WTC11 (cell line): ENCODE measurements around the gene DRD4.

Experiments used
- ATF1 ChIP-seq: sonication (generic); formaldehyde crosslinking; IDR thresholded peaks from 2 replicates; pipeline ENCODE4 v1.8.1; 2023; ENCODE audit warnings: mild to moderate bottlenecking, moderate library complexity, missing genetic modification reagents
- CBFB ChIP-seq: sonication (generic); formaldehyde crosslinking; IDR thresholded peaks from 2 replicates; pipeline ENCODE4 v1.8.1; 2022; ENCODE audit warnings: mild to moderate bottlenecking, low read depth, missing genetic modification reagents
- FOXJ3 ChIP-seq: sonication (generic); formaldehyde crosslinking; IDR thresholded peaks from 2 replicates; pipeline ENCODE4 v1.9.0; 2021; ENCODE audit warnings: missing genetic modification reagents, mild to moderate bottlenecking, borderline replicate concordance
- JUN ChIP-seq: sonication (generic); formaldehyde crosslinking; IDR thresholded peaks from 2 replicates; pipeline ENCODE4 v1.8.0; 2023; ENCODE audit warnings: mild to moderate bottlenecking, missing genetic modification reagents
- TF ChIP-seq, protein P1 (sequence below): sonication (generic); formaldehyde crosslinking; IDR thresholded peaks from 2 replicates; pipeline ENCODE4 v1.8.1; 2023; ENCODE audit warnings: mild to moderate bottlenecking, missing genetic modification reagents, moderate library complexity
- TF ChIP-seq, protein P2 (sequence below): fragments of 200-600 bp; IDR thresholded peaks from 2 replicates; pipeline ENCODE4 v1.8.0; 2022; ENCODE audit warnings: antibody characterized with exemption
- TF ChIP-seq, protein P3 (sequence below): sonication (generic); formaldehyde crosslinking; IDR thresholded peaks from 2 replicates; pipeline ENCODE4 v1.8.1; 2023; ENCODE audit warnings: mild to moderate bottlenecking, missing genetic modification reagents
- TF ChIP-seq, protein P4 (sequence below): sonication (generic); formaldehyde crosslinking; IDR thresholded peaks from 2 replicates; pipeline ENCODE4 v1.8.0; 2022; ENCODE audit warnings: missing genetic modification reagents
- TF ChIP-seq, protein P5 (sequence below): fragments of 250-450 bp; sonication (Bioruptor Pico); IDR thresholded peaks from 2 replicates; pipeline ENCODE4 v1.9.0; 2021; ENCODE audit warnings: mild to moderate bottlenecking
- TF ChIP-seq, protein P6 (sequence below): sonication (generic); formaldehyde crosslinking; IDR thresholded peaks from 2 replicates; pipeline ENCODE4 v1.8.0; 2022; ENCODE audit warnings: mild to moderate bottlenecking, missing genetic modification reagents

DNA sequence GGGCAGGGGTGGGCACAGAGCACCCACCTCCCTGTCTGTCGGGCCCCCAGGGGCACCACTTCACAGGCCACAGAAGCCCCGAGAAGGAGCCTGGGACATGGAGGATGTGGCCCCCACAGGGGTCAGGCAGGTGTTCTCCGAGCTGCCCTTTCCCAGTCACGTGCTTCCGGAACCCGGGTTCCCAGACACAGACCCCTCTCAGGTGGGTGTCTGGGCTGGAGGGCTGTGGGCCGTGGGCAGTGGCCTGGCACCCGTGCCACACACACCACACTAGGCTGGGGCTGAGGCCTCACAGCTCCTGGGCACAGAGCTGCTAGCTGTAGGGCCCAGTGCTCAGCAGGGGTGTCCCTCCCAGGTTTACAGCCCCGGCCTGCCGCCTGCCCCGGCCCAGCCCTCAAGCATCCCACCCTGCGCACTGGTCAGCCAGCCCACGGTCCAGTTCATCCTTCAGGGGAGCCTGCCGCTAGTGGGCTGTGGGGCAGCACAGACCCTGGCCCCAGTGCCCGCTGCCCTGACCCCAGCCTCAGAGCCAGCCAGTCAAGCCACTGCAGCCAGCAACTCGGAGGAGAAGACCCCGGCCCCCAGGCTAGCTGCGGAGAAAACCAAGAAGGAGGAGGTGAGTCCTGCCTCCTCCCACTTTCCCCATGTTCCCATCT, 26.8 kb upstream of the DRD4 start:
- TF ChIP-seq, protein P1, sequence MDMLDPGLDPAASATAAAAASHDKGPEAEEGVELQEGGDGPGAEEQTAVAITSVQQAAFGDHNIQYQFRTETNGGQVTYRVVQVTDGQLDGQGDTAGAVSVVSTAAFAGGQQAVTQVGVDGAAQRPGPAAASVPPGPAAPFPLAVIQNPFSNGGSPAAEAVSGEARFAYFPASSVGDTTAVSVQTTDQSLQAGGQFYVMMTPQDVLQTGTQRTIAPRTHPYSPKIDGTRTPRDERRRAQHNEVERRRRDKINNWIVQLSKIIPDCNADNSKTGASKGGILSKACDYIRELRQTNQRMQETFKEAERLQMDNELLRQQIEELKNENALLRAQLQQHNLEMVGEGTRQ: no peak
- no peak for TF ChIP-seq ATF1 (CRISPR knock-in tag)
- TF ChIP-seq FOXJ3 (CRISPR knock-in tag): no peak
- TF ChIP-seq, protein P2, sequence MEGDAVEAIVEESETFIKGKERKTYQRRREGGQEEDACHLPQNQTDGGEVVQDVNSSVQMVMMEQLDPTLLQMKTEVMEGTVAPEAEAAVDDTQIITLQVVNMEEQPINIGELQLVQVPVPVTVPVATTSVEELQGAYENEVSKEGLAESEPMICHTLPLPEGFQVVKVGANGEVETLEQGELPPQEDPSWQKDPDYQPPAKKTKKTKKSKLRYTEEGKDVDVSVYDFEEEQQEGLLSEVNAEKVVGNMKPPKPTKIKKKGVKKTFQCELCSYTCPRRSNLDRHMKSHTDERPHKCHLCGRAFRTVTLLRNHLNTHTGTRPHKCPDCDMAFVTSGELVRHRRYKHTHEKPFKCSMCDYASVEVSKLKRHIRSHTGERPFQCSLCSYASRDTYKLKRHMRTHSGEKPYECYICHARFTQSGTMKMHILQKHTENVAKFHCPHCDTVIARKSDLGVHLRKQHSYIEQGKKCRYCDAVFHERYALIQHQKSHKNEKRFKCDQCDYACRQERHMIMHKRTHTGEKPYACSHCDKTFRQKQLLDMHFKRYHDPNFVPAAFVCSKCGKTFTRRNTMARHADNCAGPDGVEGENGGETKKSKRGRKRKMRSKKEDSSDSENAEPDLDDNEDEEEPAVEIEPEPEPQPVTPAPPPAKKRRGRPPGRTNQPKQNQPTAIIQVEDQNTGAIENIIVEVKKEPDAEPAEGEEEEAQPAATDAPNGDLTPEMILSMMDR: no peak
- TF ChIP-seq JUN (CRISPR knock-in tag): no peak
- TF ChIP-seq, protein P3, sequence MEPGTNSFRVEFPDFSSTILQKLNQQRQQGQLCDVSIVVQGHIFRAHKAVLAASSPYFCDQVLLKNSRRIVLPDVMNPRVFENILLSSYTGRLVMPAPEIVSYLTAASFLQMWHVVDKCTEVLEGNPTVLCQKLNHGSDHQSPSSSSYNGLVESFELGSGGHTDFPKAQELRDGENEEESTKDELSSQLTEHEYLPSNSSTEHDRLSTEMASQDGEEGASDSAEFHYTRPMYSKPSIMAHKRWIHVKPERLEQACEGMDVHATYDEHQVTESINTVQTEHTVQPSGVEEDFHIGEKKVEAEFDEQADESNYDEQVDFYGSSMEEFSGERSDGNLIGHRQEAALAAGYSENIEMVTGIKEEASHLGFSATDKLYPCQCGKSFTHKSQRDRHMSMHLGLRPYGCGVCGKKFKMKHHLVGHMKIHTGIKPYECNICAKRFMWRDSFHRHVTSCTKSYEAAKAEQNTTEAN: no peak
- no peak for TF ChIP-seq CBFB (CRISPR knock-in tag)
- TF ChIP-seq, protein P4, sequence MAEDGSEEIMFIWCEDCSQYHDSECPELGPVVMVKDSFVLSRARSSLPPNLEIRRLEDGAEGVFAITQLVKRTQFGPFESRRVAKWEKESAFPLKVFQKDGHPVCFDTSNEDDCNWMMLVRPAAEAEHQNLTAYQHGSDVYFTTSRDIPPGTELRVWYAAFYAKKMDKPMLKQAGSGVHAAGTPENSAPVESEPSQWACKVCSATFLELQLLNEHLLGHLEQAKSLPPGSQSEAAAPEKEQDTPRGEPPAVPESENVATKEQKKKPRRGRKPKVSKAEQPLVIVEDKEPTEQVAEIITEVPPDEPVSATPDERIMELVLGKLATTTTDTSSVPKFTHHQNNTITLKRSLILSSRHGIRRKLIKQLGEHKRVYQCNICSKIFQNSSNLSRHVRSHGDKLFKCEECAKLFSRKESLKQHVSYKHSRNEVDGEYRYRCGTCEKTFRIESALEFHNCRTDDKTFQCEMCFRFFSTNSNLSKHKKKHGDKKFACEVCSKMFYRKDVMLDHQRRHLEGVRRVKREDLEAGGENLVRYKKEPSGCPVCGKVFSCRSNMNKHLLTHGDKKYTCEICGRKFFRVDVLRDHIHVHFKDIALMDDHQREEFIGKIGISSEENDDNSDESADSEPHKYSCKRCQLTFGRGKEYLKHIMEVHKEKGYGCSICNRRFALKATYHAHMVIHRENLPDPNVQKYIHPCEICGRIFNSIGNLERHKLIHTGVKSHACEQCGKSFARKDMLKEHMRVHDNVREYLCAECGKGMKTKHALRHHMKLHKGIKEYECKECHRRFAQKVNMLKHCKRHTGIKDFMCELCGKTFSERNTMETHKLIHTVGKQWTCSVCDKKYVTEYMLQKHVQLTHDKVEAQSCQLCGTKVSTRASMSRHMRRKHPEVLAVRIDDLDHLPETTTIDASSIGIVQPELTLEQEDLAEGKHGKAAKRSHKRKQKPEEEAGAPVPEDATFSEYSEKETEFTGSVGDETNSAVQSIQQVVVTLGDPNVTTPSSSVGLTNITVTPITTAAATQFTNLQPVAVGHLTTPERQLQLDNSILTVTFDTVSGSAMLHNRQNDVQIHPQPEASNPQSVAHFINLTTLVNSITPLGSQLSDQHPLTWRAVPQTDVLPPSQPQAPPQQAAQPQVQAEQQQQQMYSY: no peak
- TF ChIP-seq, protein P5, sequence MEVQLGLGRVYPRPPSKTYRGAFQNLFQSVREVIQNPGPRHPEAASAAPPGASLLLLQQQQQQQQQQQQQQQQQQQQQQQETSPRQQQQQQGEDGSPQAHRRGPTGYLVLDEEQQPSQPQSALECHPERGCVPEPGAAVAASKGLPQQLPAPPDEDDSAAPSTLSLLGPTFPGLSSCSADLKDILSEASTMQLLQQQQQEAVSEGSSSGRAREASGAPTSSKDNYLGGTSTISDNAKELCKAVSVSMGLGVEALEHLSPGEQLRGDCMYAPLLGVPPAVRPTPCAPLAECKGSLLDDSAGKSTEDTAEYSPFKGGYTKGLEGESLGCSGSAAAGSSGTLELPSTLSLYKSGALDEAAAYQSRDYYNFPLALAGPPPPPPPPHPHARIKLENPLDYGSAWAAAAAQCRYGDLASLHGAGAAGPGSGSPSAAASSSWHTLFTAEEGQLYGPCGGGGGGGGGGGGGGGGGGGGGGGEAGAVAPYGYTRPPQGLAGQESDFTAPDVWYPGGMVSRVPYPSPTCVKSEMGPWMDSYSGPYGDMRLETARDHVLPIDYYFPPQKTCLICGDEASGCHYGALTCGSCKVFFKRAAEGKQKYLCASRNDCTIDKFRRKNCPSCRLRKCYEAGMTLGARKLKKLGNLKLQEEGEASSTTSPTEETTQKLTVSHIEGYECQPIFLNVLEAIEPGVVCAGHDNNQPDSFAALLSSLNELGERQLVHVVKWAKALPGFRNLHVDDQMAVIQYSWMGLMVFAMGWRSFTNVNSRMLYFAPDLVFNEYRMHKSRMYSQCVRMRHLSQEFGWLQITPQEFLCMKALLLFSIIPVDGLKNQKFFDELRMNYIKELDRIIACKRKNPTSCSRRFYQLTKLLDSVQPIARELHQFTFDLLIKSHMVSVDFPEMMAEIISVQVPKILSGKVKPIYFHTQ (CRISPR knock-in tag): no peak
- TF ChIP-seq, protein P6, sequence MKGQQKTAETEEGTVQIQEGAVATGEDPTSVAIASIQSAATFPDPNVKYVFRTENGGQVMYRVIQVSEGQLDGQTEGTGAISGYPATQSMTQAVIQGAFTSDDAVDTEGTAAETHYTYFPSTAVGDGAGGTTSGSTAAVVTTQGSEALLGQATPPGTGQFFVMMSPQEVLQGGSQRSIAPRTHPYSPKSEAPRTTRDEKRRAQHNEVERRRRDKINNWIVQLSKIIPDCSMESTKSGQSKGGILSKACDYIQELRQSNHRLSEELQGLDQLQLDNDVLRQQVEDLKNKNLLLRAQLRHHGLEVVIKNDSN (CRISPR knock-in tag): no peak
